RWPE1 (cell line): ENCODE data around the gene SVEP1.
"Not testable (repeated sequence)": the region's sequence is repeated elsewhere in the genome, so short reads cannot be mapped to it uniquely, and the experiment has no call there.

Experiments
- CTCF ChIA-PET: fragments of 350-600 bp; sonication (Branson Sonifier 250); formaldehyde crosslinking; extraction: SDS; loops from one replicate; lab custom pipeline; 2021; lab: Yijun Ruan, JAX
- POLR2A ChIA-PET: fragments of 400-600 bp; formaldehyde crosslinking; extraction: SDS; loops from one replicate; lab custom pipeline; 2020; ENCODE audit warnings: antibody characterized with exemption; ENCODE audit not compliant: low non-redundant PET; lab: Yijun Ruan, JAX
- DNase-seq: peaks from one replicate; pipeline ENCODE4 v3.0.0; 2012; ENCODE audit warnings: low spot score
- H3K27ac ChIP-seq: fragments of 450-650 bp; 2 replicates; pipeline ENCODE4 v1.5.1; 2017
- CTCF ChIP-seq: fragments of 450-650 bp; conservative IDR thresholded peaks from 2 replicates; pipeline ENCODE4 v1.5.1; 2017; ENCODE audit warnings: low read depth, mild to moderate bottlenecking

Gene SVEP1

GRCh38 chr9:110399983-110400382 lies 179.6 kb downstream of the SVEP1 start:
- no peak overlapping the region for H3K27ac ChIP-seq
- DNase-seq, result no peak
- TF ChIP-seq CTCF, result no peak
- ChIA-PET POLR2A (no interaction called here), CTCF (no interaction called here)

GRCh38 chr9:110398992-110399391 lies 180.5 kb downstream of the SVEP1 start:
- H3K27ac ChIP-seq, CTCF ChIA-PET, POLR2A ChIA-PET, DNase-seq: not testable (repeated sequence)

- CTCF ChIA-PET, result no interaction called here
- no peak overlapping the region for H3K27ac ChIP-seq
- no peak for TF ChIP-seq CTCF
- DNase-seq, result no peak
- POLR2A ChIA-PET, result no interaction called here
These were observed 187.6 kb downstream of the SVEP1 start for GRCh38 chr9:110391826-110392485.

GRCh38 chr9:110389148-110389750 lies 190.3 kb downstream of the SVEP1 start:
- POLR2A ChIA-PET, result no interaction called here
- DNase-seq, result no peak
- CTCF ChIA-PET, result interaction anchor here (0.7 kb wide), 1 partner anchor 53 kb away, joined by 3 read pairs; no protein-coding TSS in a partner anchor
- no peak for TF ChIP-seq CTCF
- H3K27ac ChIP-seq, result no peak overlapping the region

- POLR2A ChIA-PET, result no interaction called here
These were observed 196.1 kb downstream of the SVEP1 start for GRCh38 chr9:110383491-110383890.

GRCh38 chr9:110382731-110383130 lies 196.8 kb downstream of the SVEP1 start:
- TF ChIP-seq CTCF, result no peak
- POLR2A ChIA-PET, result no interaction called here
- DNase-seq, result no peak
- no peak overlapping the region for H3K27ac ChIP-seq
- CTCF ChIA-PET, result no interaction called here

More at GRCh38 chr9:110383491-110383890, 196.1 kb downstream of the SVEP1 start:
- CTCF ChIA-PET, result interaction anchor here (0.7 kb wide), 1 partner anchor 56 kb away, joined by 3 read pairs; no protein-coding TSS in a partner anchor
- DNase-seq, result no peak
- TF ChIP-seq CTCF, result no peak
- H3K27ac ChIP-seq, result no peak overlapping the region
